Upper lobe of right lung (tissue), 1 donor: ENCODE measurements around the gene GRID2IP. TPM values are rescaled to one million over a fixed set of nuclear protein-coding genes. Genes with fewer than 3 reads are reported as not detected.

Source experiments
- ATAC-seq: fragments of 200-7000 bp; cut with Tn5 transposase; one replicate; pipeline ENCODE4 v1.9.1; 2020; ENCODE audit warnings: mild to moderate bottlenecking, moderate library complexity
- DNase-seq: peaks from one replicate; pipeline ENCODE4 v3.0.0-alpha.2; 2020
- H3K27ac ChIP-seq: fragments of 200-600 bp; one replicate; pipeline ENCODE4 v1.8.0; 2022
- H3K27me3 ChIP-seq: fragments of 200-600 bp; one replicate; pipeline ENCODE4 v1.8.0; 2022; ENCODE audit warnings: mild to moderate bottlenecking
- H3K36me3 ChIP-seq: fragments of 200-600 bp; one replicate; pipeline ENCODE4 v1.8.0; 2022
- H3K4me1 ChIP-seq: fragments of 200-600 bp; one replicate; pipeline ENCODE4 v1.8.0; 2022
- H3K4me3 ChIP-seq: fragments of 200-600 bp; one replicate; pipeline ENCODE4 v1.8.0; 2022; ENCODE audit warnings: mild to moderate bottlenecking
- H3K9me3 ChIP-seq: fragments of 200-600 bp; one replicate; pipeline ENCODE4 v1.8.0; 2022
- intact Hi-C: fragments of 100-400 bp; cut with DNase I; formaldehyde crosslinking; loops from one replicate; pipeline ENCODE4 v1.11.0; 2022
- total RNA-seq: library from RNA; stranded (reverse); fragmentation: NEBNext Ultra II Directional; extraction: Animal tissue kit (Norgen Biotek cat#: 25700); gene quantifications from one replicate; pipeline ENCODE4 v1.2.1, GENCODE V29; 2021
- TF ChIP-seq, protein P1 (sequence below): fragments of 200-600 bp; IDR thresholded peaks from one replicate; pipeline ENCODE4 v1.8.0; 2022; ENCODE audit warnings: antibody characterized with exemption
- donor health status: DM: no; HTN: yes; CAD: no; lungs with severe emphysema.

Gene GRID2IP
- total RNA-seq, 1 donor from 2014 or later, result 0.46 TPM

- intact Hi-C loops, result no loop called here
- Histone ChIP-seq H3K9me3 (no peaks in the 10 kb centered on the region), H3K4me1 (peaks cover 12% of the 10 kb centered on the region), H3K36me3 (peaks cover 13% of the 10 kb centered on the region), H3K27me3 (no peaks in the 10 kb centered on the region), H3K27ac (no peak overlapping the region), H3K4me3 (peak overlapping the region; percentile 74)
- TF ChIP-seq, protein P1, sequence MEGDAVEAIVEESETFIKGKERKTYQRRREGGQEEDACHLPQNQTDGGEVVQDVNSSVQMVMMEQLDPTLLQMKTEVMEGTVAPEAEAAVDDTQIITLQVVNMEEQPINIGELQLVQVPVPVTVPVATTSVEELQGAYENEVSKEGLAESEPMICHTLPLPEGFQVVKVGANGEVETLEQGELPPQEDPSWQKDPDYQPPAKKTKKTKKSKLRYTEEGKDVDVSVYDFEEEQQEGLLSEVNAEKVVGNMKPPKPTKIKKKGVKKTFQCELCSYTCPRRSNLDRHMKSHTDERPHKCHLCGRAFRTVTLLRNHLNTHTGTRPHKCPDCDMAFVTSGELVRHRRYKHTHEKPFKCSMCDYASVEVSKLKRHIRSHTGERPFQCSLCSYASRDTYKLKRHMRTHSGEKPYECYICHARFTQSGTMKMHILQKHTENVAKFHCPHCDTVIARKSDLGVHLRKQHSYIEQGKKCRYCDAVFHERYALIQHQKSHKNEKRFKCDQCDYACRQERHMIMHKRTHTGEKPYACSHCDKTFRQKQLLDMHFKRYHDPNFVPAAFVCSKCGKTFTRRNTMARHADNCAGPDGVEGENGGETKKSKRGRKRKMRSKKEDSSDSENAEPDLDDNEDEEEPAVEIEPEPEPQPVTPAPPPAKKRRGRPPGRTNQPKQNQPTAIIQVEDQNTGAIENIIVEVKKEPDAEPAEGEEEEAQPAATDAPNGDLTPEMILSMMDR, result no peak
- ATAC-seq (no peak), DNase-seq (no peak)
Measured at GRCh38 chr7:6576024-6576866, 25.0 kb upstream of the GRID2IP start.

- Histone ChIP-seq H3K36me3 (peaks cover 6% of the 10 kb centered on the region), H3K27me3 (no peaks in the 10 kb centered on the region), H3K4me3 (no peak overlapping the region), H3K4me1 (peaks cover 12% of the 10 kb centered on the region), H3K9me3 (no peaks in the 10 kb centered on the region), H3K27ac (no peak overlapping the region)
- ATAC-seq (no peak), DNase-seq (no peak)
- intact Hi-C loops, result no loop called here
- TF ChIP-seq, protein P1, result no peak
Measured at GRCh38 chr7:6575281-6576023, 24.2 kb upstream of the GRID2IP start.

DNA sequence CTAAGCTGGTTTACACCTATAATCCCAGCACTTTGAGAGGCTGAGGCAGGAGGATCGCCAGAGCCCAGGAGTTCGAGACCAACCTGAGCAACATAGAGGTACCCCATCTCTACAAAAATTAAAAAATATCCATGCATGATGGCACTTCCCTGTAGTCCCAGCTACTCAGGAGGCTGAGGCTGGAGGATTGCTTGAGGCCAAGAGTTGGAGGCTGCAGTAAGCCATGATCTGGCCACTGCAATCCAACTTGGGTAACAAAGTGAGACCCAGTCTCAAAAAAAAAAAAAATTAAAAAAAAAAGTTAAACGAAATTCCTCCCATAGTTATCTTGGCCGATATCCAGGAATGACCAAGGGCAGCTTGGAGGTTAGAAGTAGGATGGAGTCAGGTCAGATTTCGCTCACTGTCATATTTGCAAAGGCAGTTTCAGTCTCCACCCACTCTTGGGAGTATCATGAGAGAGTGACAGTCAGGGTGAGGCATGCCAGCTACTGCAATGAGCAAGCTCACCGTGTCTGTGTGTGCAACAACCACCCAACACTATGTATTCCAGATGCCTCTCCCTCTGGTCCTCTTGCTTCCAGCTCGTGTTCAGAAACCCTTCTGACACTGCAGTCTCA lies 20.0 kb upstream of the GRID2IP start:
- intact Hi-C loops, result no loop called here
- no peak for ATAC-seq
- TF ChIP-seq, protein P1, result no peak
- H3K9me3 ChIP-seq, result no peaks in the 10 kb centered on the region
- peaks cover under 1% of the 10 kb centered on the region for H3K4me1 ChIP-seq
- H3K27me3 ChIP-seq, result no peaks in the 10 kb centered on the region
- no peaks in the 10 kb centered on the region for H3K36me3 ChIP-seq
- DNase-seq, result no peak
- no peak overlapping the region for H3K27ac ChIP-seq
- H3K4me3 ChIP-seq, result no peak overlapping the region

- H3K4me3 ChIP-seq, result no peak overlapping the region
Measured at GRCh38 chr7:6567886-6568285, 16.6 kb upstream of the GRID2IP start.

GRCh38 chr7:6565655-6566054 lies 14.4 kb upstream of the GRID2IP start:
- H3K27me3 ChIP-seq, result no peaks in the 10 kb centered on the region
- H3K4me3 ChIP-seq, result no peak overlapping the region
- ATAC-seq (no peak), DNase-seq (no peak)
- TF ChIP-seq, protein P1, result no peak
- no peaks in the 10 kb centered on the region for H3K4me1 ChIP-seq
- intact Hi-C loops, result no loop called here
- H3K9me3 ChIP-seq, result no peaks in the 10 kb centered on the region
- no peak overlapping the region for H3K27ac ChIP-seq
- H3K36me3 ChIP-seq, result no peaks in the 10 kb centered on the region

More at GRCh38 chr7:6567886-6568285, 16.6 kb upstream of the GRID2IP start:
- no peaks in the 10 kb centered on the region for H3K36me3 ChIP-seq
- TF ChIP-seq, protein P1, result no peak
- intact Hi-C loops, result no loop called here
- no peak for DNase-seq
- H3K27me3 ChIP-seq, result no peaks in the 10 kb centered on the region
- no peak for ATAC-seq
- no peaks in the 10 kb centered on the region for H3K4me1 ChIP-seq
- H3K27ac ChIP-seq, result no peak overlapping the region
- H3K9me3 ChIP-seq, result no peaks in the 10 kb centered on the region
